Measurements from ENCODE around the gene RASAL2.

The RASAL2 gene

DNA sequence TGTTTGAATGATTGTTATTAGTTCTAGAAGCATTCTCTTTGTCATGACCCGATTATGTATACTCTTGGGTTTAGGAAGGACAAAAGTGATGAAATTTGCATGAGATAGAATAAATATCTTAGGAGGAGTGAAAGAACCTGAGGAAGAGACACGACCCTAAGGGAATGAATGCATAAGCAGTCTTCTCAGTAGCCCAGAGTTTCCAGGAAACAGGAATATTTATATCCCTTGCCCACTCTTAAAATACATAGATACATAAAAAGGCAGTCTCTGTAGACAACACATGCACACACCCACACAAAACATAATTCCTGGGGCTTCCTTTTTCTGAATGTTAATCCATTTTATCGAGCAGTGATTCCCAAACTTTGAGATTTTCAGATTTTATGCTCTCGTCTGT lies 383.5 kb downstream of the RASAL2 start:
- Histone ChIP-seq H3K9ac (ENCODE audit: low read depth, low read length, poor library complexity, severe bottlenecking) (no peak overlapping the region), H3F3A (ENCODE audit: low read depth) (no peaks in the 10 kb centered on the region), H3K4me3 (ENCODE audit: low read length, poor library complexity, severe bottlenecking) (no peak overlapping the region), H3K27me3 (ENCODE audit: insufficient read depth, low read length, poor library complexity, severe bottlenecking) (no peaks in the 10 kb centered on the region), H2AFZ (ENCODE audit: low read length) (no peak overlapping the region), H3K9me3 (ENCODE audit: insufficient read depth, low read depth, low read length) (no peaks in the 10 kb centered on the region), H3K9me2 (replicated peaks; ENCODE audit: low read depth, low read length) (no peaks in the 10 kb centered on the region), H3K4me2 (ENCODE audit: low read depth, low read length, poor library complexity, severe bottlenecking) (no peak overlapping the region), H3K36me3 (ENCODE audit: insufficient read depth, low read length) (no peaks in the 10 kb centered on the region), H3K4me1 (ENCODE audit: insufficient read depth, low read length, poor library complexity, severe bottlenecking) (no peaks in the 10 kb centered on the region), H4K20me1 (ENCODE audit: insufficient read depth, low read length, poor library complexity, severe bottlenecking) (no peaks in the 10 kb centered on the region), H3K79me2 (ENCODE audit: insufficient read depth, low read length) (no peaks in the 10 kb centered on the region)
- TF ChIP-seq EZH2phosphoT487 (IDR thresholded peaks at IDR 0.05; ENCODE audit: borderline replicate concordance), result no peak
- TF ChIP-seq, protein P1, sequence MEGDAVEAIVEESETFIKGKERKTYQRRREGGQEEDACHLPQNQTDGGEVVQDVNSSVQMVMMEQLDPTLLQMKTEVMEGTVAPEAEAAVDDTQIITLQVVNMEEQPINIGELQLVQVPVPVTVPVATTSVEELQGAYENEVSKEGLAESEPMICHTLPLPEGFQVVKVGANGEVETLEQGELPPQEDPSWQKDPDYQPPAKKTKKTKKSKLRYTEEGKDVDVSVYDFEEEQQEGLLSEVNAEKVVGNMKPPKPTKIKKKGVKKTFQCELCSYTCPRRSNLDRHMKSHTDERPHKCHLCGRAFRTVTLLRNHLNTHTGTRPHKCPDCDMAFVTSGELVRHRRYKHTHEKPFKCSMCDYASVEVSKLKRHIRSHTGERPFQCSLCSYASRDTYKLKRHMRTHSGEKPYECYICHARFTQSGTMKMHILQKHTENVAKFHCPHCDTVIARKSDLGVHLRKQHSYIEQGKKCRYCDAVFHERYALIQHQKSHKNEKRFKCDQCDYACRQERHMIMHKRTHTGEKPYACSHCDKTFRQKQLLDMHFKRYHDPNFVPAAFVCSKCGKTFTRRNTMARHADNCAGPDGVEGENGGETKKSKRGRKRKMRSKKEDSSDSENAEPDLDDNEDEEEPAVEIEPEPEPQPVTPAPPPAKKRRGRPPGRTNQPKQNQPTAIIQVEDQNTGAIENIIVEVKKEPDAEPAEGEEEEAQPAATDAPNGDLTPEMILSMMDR (conservative IDR thresholded peaks at IDR 0.05; ENCODE audit: low read length), result no peak

DNA sequence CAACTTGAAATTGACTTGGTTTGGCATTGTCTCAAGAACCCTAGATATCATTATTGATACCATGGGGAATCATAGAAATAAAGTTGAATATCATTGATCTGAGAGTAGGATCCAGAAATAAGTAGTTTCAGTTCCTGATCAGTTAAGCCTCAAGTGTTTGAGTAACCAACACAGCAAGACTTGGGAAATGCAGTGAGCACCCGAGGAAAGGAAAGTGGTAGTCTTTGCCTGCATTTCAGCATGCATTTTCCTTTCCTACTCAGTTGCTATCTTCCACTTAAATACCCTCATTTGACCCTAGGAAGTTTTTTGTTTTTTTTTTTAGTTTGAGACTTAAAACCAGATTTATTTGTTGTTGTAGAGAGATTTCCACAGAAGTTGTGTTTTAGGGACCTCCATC lies 383.9 kb downstream of the RASAL2 start:
- no peaks in the 10 kb centered on the region for H3K79me2 ChIP-seq (ENCODE audit: insufficient read depth, low read length)
- H3K4me2 ChIP-seq (ENCODE audit: low read depth, low read length, poor library complexity, severe bottlenecking), result no peak overlapping the region
- H3K9ac ChIP-seq (ENCODE audit: low read depth, low read length, poor library complexity, severe bottlenecking), result no peak overlapping the region
- no peaks in the 10 kb centered on the region for H3K9me2 ChIP-seq (replicated peaks; ENCODE audit: low read depth, low read length)
- no peaks in the 10 kb centered on the region for H3K27me3 ChIP-seq (ENCODE audit: insufficient read depth, low read length, poor library complexity, severe bottlenecking)
- H3F3A ChIP-seq (ENCODE audit: low read depth), result no peaks in the 10 kb centered on the region
- H4K20me1 ChIP-seq (ENCODE audit: insufficient read depth, low read length, poor library complexity, severe bottlenecking), result no peaks in the 10 kb centered on the region
- no peaks in the 10 kb centered on the region for H3K4me1 ChIP-seq (ENCODE audit: insufficient read depth, low read length, poor library complexity, severe bottlenecking)
- H3K4me3 ChIP-seq (ENCODE audit: low read length, poor library complexity, severe bottlenecking), result no peak overlapping the region
- no peak overlapping the region for H2AFZ ChIP-seq (ENCODE audit: low read length)
- no peaks in the 10 kb centered on the region for H3K36me3 ChIP-seq (ENCODE audit: insufficient read depth, low read length)
- H3K9me3 ChIP-seq (ENCODE audit: insufficient read depth, low read depth, low read length), result no peaks in the 10 kb centered on the region
- TF ChIP-seq, protein P1 (conservative IDR thresholded peaks at IDR 0.05; ENCODE audit: low read length), result no peak
- no peak for TF ChIP-seq EZH2phosphoT487 (IDR thresholded peaks at IDR 0.05; ENCODE audit: borderline replicate concordance)

DNA sequence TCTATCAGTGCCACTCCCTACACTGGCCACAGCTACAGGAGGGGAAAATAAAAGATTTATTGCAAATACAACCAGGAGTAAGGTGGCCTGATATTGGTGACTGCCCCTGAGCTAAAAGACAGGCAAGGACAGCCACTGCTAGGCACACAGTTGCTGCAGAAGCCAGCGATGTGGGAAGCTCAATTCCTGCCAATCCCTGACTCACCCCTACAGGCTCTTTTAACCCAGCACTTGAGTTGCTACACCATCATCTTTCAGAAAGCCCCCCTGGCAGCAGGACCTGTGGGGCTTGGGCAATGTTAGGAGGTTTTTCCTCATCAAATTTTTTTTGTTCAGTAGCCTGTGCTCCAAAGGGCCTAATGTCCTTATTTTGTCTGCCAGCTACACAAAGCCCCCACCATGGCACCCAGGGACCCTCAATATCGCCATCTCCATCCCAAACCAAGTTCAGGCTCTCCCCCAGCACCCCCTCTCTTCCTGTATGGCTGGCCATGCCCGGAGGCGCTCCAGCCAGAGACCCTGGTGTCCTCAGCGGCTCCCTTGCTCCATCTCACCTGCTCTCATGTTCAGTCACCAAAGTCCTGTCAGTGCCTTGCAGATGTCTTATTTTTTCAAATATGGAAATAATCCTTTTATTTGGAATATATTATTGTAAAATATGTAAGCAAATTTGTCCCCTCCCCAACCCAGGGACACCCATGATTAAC lies 389.5 kb downstream of the RASAL2 start:
- no peaks in the 10 kb centered on the region for H3F3A ChIP-seq (ENCODE audit: low read depth)
- H4K20me1 ChIP-seq (ENCODE audit: insufficient read depth, low read length, poor library complexity, severe bottlenecking), result no peaks in the 10 kb centered on the region
- H3K27me3 ChIP-seq (ENCODE audit: insufficient read depth, low read length, poor library complexity, severe bottlenecking), result no peaks in the 10 kb centered on the region
- no peaks in the 10 kb centered on the region for H3K9me2 ChIP-seq (replicated peaks; ENCODE audit: low read depth, low read length)
- H3K9ac ChIP-seq (ENCODE audit: low read depth, low read length, poor library complexity, severe bottlenecking), result no peak overlapping the region
- no peaks in the 10 kb centered on the region for H3K9me3 ChIP-seq (ENCODE audit: insufficient read depth, low read depth, low read length)
- no peaks in the 10 kb centered on the region for H3K36me3 ChIP-seq (ENCODE audit: insufficient read depth, low read length)
- H3K4me1 ChIP-seq (ENCODE audit: insufficient read depth, low read length, poor library complexity, severe bottlenecking), result no peaks in the 10 kb centered on the region
- no peaks in the 10 kb centered on the region for H3K79me2 ChIP-seq (ENCODE audit: insufficient read depth, low read length)
- no peak overlapping the region for H2AFZ ChIP-seq (ENCODE audit: low read length)
- no peak overlapping the region for H3K4me2 ChIP-seq (ENCODE audit: low read depth, low read length, poor library complexity, severe bottlenecking)
- TF ChIP-seq, protein P1 (conservative IDR thresholded peaks at IDR 0.05; ENCODE audit: low read length), result no peak
- TF ChIP-seq EZH2phosphoT487 (IDR thresholded peaks at IDR 0.05; ENCODE audit: borderline replicate concordance), result no peak
- no peak overlapping the region for H3K4me3 ChIP-seq (ENCODE audit: low read length, poor library complexity, severe bottlenecking)

Data from Loucy (cell line).